Epithelial cell of umbilical artery (primary cell): ENCODE data around the gene MPRIP. TPM values are rescaled to one million over a fixed set of nuclear protein-coding genes. Genes with fewer than 3 reads are reported as not detected.

Experiments
- total RNA-seq: library from RNA; depleted of rRNA; stranded (reverse); fragments of >200 nt; gene quantifications from 2 replicates; pipeline ENCODE4 v1.2.3, GENCODE V29; 2014

The MPRIP gene, protein sequence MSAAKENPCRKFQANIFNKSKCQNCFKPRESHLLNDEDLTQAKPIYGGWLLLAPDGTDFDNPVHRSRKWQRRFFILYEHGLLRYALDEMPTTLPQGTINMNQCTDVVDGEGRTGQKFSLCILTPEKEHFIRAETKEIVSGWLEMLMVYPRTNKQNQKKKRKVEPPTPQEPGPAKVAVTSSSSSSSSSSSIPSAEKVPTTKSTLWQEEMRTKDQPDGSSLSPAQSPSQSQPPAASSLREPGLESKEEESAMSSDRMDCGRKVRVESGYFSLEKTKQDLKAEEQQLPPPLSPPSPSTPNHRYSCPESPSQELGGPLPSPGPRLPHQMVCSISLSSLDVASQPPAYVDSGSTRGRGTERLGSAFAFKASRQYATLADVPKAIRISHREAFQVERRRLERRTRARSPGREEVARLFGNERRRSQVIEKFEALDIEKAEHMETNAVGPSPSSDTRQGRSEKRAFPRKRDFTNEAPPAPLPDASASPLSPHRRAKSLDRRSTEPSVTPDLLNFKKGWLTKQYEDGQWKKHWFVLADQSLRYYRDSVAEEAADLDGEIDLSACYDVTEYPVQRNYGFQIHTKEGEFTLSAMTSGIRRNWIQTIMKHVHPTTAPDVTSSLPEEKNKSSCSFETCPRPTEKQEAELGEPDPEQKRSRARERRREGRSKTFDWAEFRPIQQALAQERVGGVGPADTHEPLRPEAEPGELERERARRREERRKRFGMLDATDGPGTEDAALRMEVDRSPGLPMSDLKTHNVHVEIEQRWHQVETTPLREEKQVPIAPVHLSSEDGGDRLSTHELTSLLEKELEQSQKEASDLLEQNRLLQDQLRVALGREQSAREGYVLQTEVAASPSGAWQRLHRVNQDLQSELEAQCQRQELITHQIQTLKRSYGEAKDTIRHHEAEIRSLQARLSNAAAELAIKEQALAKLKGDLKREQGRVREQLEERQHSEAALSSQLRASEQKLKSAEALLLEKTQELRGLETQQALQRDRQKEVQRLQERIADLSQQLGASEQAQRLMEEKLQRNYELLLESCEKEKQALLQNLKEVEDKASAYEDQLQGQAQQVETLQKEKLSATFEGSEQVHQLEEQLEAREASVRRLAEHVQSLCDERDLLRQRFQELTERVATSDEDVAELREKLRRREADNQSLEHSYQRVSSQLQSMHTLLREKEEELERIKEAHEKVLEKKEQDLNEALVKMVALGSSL (N-terminal part only)
- 54.6 and 57.8 TPM in 2 replicates for total RNA-seq

DNA sequence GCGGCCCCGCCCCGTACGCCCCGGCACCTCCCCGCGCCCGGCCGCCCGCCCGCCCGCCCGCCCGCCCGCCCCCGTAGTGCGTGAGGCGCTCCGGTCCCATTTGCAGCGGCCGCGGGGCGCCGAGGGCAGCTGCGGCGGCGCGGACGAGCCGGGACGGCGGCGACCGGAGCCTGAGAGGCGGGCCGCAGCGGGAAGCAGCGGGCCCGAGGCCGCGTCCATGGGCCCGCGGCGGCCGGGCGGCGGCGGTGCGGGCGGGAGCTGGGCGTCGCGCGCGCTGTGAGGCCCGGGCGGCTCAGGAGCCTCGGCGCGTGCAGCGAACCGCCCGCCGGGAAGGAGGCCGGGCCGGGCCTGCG is at the start of gene MPRIP:
Gene MPRIP, plus strand, starts transcription at position 74 of the 353 bp plus-strand sequence. CDS start 392 bp downstream, outside the sequence.

DNA sequence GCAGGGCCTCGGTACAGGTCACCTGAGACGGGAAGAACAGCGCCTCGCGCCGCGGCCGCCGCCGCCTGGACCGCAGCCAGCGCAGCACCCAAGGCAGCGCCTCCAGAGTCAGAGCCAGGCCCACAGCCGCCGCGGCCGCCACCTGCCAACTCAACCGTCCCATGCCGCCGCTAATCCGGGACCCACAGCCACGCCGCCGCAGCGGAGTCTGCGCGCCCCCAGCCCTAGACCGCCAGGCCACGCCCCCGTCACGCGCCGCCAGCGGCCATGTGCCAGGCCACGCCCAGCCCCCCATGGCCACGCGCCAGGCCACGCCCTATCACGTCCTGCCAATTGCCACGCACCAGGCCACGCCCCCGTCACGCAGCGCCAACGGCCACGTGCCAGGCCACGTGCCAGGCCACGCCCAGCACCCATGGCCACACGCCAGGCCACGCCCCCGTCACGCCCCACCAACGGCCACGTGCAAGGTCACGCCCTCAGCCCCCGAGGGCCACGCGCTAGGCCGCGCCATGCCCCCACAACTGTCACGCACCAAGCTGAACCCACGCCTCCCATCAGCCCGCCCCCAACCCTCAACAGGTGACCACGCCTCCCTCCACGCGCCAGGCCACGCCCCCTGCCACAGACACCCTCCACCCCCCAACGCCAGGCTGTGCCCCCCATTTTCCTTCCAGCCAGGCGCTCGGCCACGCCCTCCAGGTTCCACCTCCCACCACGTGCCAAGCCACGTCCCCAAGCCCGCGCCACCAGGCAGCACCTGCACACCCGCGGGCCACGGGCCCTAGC is 164.1 kb downstream of the MPRIP start, which contains the start of gene PLD6:
Gene PLD6, minus strand, starts transcription at position 210 of the 789 bp plus-strand sequence. Its CDS starts 47 bp downstream, at position 163.

DNA sequence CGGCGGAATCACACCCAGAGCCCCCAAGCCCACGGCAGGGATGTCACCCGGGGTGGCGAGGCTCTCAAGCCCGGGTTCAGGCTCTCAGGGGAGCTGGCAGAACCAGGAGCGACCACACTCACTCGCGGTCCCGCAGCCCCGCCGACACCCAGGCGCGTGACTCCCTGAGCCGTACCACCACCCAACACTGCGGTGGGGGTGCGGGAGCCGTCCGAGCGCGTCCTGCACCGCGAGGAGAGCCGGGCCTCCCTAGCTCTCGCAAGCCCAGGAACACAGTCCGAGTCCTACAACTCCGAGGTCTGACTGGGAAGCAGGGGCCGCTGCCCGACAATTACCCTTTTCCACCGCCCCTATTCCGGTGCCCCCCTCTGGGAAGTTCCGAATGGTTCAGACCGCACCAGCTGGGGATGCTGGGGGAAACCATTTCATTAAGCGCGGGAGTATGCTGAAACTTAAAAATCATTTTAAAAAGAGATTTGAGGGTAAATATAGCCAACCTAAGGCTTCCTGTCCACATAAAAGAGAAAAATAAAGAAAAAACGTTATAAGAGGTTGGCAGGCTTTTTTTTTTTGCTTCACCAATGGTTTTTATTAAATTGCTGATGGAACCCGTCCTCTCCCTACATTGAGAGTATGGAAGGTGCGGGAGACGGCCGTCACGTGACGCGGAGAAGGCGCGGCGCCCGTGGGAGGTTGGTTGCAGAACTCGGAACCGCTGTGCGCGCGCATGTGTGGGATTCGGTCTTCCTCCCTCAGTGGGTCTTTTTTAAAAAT is 195.0 kb downstream of the MPRIP start, which contains the start of gene FLCN:
Gene FLCN, minus strand, starts transcription at position 143 of the 774 bp plus-strand sequence. CDS start 9,031 bp downstream, outside the sequence.

Other genes with a start within 250 kb of the MPRIP start
- not detected in 2 replicates for gene TNFRSF13B, start 70.3 kb upstream of the MPRIP start, total RNA-seq
- 2.3 and 2.9 TPM in 2 replicates for gene PLD6, start 163.9 kb downstream of the MPRIP start, total RNA-seq
- gene FLCN, start 194.7 kb downstream of the MPRIP start, total RNA-seq = 25.3 and 39.4 TPM in 2 replicates
- gene COPS3, start 238.8 kb downstream of the MPRIP start, total RNA-seq = 96.8 and 109 TPM in 2 replicates